Brain microvascular endothelial cell (primary cell): ENCODE results near the gene ZNF148.
A peak's percentile ranks its signal among the peaks of the same experiment; 100 is the strongest.

Source experiments
- DNase-seq: peaks from one replicate; pipeline ENCODE4 v3.0.0-alpha.2; 2020
- H3K27ac ChIP-seq: fragments of 250-450 bp; sonication (Bioruptor Pico); 2 replicates; pipeline ENCODE4 v1.5.1; 2020; ENCODE audit warnings: mild to moderate bottlenecking, moderate library complexity
- H3K27me3 ChIP-seq: fragments of 250-450 bp; sonication (Bioruptor Pico); replicated peaks from 2 replicates; pipeline ENCODE4 v1.5.1; 2020; ENCODE audit warnings: mild to moderate bottlenecking
- H3K36me3 ChIP-seq: fragments of 250-450 bp; sonication (Bioruptor Pico); replicated peaks from 2 replicates; pipeline ENCODE4 v1.5.1; 2020; ENCODE audit warnings: mild to moderate bottlenecking
- H3K4me3 ChIP-seq: 2 replicates; pipeline ENCODE4 v1.5.1; 2011; ENCODE audit warnings: low read depth, mild to moderate bottlenecking, control low read depth, low read length, moderate library complexity
- CTCF ChIP-seq: IDR thresholded peaks from 2 replicates; pipeline ENCODE4 v1.5.1; 2011; ENCODE audit warnings: low read depth, mild to moderate bottlenecking, moderate library complexity, low read length, control low read depth, inconsistent platforms; ENCODE audit errors: missing control alignments
- in situ Hi-C: cut with HindIII; loops from 2 replicates; pipeline ENCODE4 v1.10.0; 2017; ENCODE audit warnings: low sequenced_read_pairs, low pct_ligation_motif_present

Gene ZNF148

GRCh38 chr3:125220183-125220582 lies 154.9 kb downstream of the ZNF148 start:
- DNase-seq, result no peak
- Histone ChIP-seq H3K27ac (no peak overlapping the region), H3K27me3 (no peaks in the 10 kb centered on the region), H3K36me3 (no peaks in the 10 kb centered on the region), H3K4me3 (no peak overlapping the region)
- in situ Hi-C loops, result no loop called here
- no peak for TF ChIP-seq CTCF

GRCh38 chr3:125219261-125219701 lies 155.8 kb downstream of the ZNF148 start:
- no peak for DNase-seq
- H3K27ac ChIP-seq, result no peak overlapping the region
- no peak overlapping the region for H3K4me3 ChIP-seq
- in situ Hi-C loops, result no loop called here
- H3K27me3 ChIP-seq, result no peaks in the 10 kb centered on the region
- no peaks in the 10 kb centered on the region for H3K36me3 ChIP-seq
- no peak for TF ChIP-seq CTCF

DNA sequence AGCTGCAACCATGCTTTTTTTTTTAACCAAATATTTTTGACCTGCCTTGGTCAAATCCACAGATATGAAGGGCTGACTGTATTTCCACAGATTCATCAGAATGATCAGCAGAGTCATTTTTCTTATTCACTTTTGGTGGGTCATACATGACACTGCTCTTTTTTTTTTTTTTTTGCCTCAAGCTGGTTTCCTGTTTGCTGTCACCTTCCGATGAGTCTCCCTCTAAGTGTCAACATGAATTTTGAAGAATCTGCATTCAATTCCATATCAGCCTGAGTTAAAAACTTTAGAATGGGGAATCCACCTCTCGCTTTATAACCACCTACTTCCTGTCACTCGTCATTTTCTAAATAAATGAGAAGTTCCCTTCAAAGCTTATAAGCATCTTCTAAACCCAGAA lies 160.4 kb downstream of the ZNF148 start:
- in situ Hi-C loops, result no loop called here
- Histone ChIP-seq H3K4me3 (no peak overlapping the region), H3K27me3 (no peaks in the 10 kb centered on the region), H3K27ac (no peak overlapping the region), H3K36me3 (no peaks in the 10 kb centered on the region)
- no peak for TF ChIP-seq CTCF
- no peak for DNase-seq

DNA sequence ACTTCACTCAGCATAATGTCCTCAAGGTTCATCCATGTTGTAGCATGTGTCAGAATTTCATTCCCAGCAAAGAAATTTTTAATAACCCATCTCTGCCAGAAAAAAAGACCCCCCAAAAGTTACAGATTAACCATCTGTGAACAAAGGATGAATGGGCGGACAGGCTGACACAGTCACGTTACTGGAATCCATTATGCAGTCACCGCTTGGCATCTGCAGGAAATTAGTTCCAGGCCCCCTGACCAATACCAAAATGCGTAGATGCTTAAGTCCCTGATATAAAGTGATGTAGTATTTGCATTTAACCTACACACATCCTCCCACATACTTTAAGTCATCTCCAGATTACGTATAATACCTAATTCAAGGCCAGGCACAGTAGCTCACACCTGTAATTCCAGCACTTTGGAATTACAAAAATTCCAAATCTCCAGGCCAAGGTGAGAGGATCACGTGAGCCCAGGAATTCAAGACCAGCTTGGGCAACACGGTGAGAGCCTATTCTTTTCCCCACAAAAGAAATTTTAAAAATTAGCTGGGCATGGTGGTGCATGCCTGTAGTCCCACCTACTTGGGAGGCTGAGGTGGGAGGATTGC lies 161.1 kb downstream of the ZNF148 start:
- in situ Hi-C loops, result no loop called here
- H3K36me3 ChIP-seq, result no peaks in the 10 kb centered on the region
- H3K27ac ChIP-seq, result no peak overlapping the region
- no peak overlapping the region for H3K4me3 ChIP-seq
- peak; percentile 20 for DNase-seq
- no peak for TF ChIP-seq CTCF
- H3K27me3 ChIP-seq, result no peaks in the 10 kb centered on the region

DNA sequence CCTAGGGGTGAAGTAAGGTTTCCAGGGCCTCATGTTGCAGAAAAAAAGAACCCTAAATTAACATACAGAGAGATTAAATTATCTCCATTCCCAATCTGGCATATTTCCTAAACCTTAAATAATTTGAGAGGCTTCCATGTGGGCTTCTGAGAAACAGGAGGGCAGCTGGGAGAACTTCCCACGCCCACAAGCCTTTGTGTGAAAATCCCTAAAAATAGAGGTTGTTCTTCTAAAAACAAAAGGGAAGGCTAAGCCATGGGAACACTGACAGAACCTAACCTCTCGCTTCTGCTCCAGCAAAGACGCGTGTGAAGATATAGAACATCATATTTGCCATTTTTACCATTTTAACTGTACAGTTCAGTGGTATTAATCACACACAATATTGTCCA lies 161.8 kb downstream of the ZNF148 start:
- Histone ChIP-seq H3K4me3 (no peak overlapping the region), H3K27ac (no peak overlapping the region), H3K36me3 (no peaks in the 10 kb centered on the region), H3K27me3 (no peaks in the 10 kb centered on the region)
- in situ Hi-C loops, result no loop called here
- TF ChIP-seq CTCF, result no peak
- no peak for DNase-seq
